ENCODE measurements around the gene ZCCHC9.

The ZCCHC9 gene

DNA sequence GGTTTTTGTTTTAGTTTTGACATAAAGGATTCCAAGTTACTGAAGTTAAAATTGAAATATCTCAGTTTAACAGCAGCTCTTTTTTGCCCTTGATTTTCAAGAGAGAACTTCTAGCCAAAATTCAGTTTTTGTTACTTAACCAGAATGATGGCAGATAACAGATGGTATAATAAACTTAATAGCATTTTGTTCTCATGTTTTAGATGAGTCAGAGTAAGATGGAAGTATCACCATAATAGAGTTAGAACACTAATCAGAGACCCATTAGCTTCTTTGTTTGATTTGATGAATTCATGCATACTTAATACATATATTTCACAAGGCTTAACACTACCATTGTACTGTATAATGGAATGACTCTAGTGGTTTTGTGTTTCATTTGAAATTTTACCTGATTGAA is 11.9 kb downstream of the ZCCHC9 start:
- H4K8ac ChIP-seq (ENCODE audit: low read depth, low read length) = no peak overlapping the region
- H2BK120ac ChIP-seq (ENCODE audit: low read depth, low read length) = no peak overlapping the region
- H3K4me1 ChIP-seq (ENCODE audit: control insufficient read depth in 2 of 2, insufficient read depth in 1 of 2, low read depth in 1 of 2, low read length in 2 of 2) = no peaks in the 10 kb centered on the region
- H3K79me1 ChIP-seq (ENCODE audit: low read depth, low read length) = no peaks in the 10 kb centered on the region
- no peak overlapping the region for H3K9ac ChIP-seq (ENCODE audit: low read depth, low read length, poor library complexity)
- H2AFZ ChIP-seq (ENCODE audit: low read length) = no peak overlapping the region
- no peak overlapping the region for H2AK5ac ChIP-seq (ENCODE audit: low read depth, low read length)
- H3K27me3 ChIP-seq (ENCODE audit: control insufficient read depth in 3 of 3, insufficient read depth in 3 of 3, low read depth in 1 of 3, low read length in 3 of 3) = no peaks in the 10 kb centered on the region
- H3K4me3 ChIP-seq (ENCODE audit: low read length in 2 of 2) = no peak overlapping the region
- no peak overlapping the region for H3K23ac ChIP-seq (ENCODE audit: low read depth, low read length, poor library complexity)
- H3K36me3 ChIP-seq (replicated peaks in 1 of 2; ENCODE audit: control insufficient read depth in 2 of 2, insufficient read depth in 2 of 2, low read length in 2 of 2) = peaks cover 6 to 62% of the 10 kb centered on the region in 2 donors
- no peak overlapping the region for H3K18ac ChIP-seq (ENCODE audit: low read length)
- no peak for DNase-seq (ENCODE audit: low spot score)
- no peak overlapping the region for H2BK5ac ChIP-seq (ENCODE audit: low read length)
- H2BK15ac ChIP-seq (ENCODE audit: low read length) = no peak overlapping the region
- no peak overlapping the region for H3K4ac ChIP-seq (ENCODE audit: low read length)
- H2BK12ac ChIP-seq (ENCODE audit: low read length) = no peak overlapping the region
- no peak overlapping the region for H4K91ac ChIP-seq (ENCODE audit: low read depth, low read length, poor library complexity)
- no peaks in the 10 kb centered on the region for H3K9me3 ChIP-seq (replicated peaks in 1 of 2; ENCODE audit: control insufficient read depth in 2 of 2, insufficient read depth in 1 of 2, low read depth in 1 of 2, low read length in 2 of 2)
- H3K4me2 ChIP-seq (ENCODE audit: insufficient read depth, low read length, poor library complexity, severe bottlenecking) = no peak overlapping the region
- H3K27ac ChIP-seq (replicated peaks; ENCODE audit: low read length) = no peak overlapping the region
- no peak overlapping the region for H3K14ac ChIP-seq (ENCODE audit: low read length)

DNA sequence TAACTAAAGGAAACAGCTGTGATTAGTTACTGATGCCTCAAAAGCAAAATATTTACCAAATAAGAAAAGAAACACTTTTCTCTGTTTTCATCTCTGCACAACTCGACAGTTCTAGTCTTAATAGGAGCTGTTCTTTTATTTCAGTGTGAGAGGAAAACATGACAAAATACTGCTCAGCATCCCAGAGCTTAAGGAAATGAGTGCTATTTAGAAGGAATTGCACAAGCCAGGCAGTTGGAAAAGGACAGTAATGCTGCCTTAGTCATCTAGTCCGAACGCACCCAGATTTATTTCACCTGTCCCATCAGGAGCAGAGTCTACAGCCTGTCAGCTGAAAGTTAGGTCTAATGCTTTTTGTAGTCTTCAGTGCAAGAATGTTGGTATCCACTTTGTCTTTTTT is 12.3 kb downstream of the ZCCHC9 start:
- no peak overlapping the region for H3K9ac ChIP-seq (ENCODE audit: low read depth, low read length, poor library complexity)
- WGBS, 2 donors (ENCODE audit: extremely low coverage in 2 of 2, insufficient read length in 2 of 2, insufficient replicate concordance in 1 of 2) = no CpG with 5 or more reads among the region's 3 CpGs
- no peak overlapping the region for H2BK5ac ChIP-seq (ENCODE audit: low read length)
- no peak overlapping the region for H2AFZ ChIP-seq (ENCODE audit: low read length)
- H2BK15ac ChIP-seq (ENCODE audit: low read length) = no peak overlapping the region
- no peak overlapping the region for H4K8ac ChIP-seq (ENCODE audit: low read depth, low read length)
- no peak overlapping the region for H3K27ac ChIP-seq (replicated peaks; ENCODE audit: low read length)
- no peak overlapping the region for H2BK120ac ChIP-seq (ENCODE audit: low read depth, low read length)
- H2BK12ac ChIP-seq (ENCODE audit: low read length) = no peak overlapping the region
- no peak overlapping the region for H2AK5ac ChIP-seq (ENCODE audit: low read depth, low read length)
- no peaks in the 10 kb centered on the region for H3K27me3 ChIP-seq (ENCODE audit: control insufficient read depth in 3 of 3, insufficient read depth in 3 of 3, low read depth in 1 of 3, low read length in 3 of 3)
- DNase-seq (ENCODE audit: low spot score) = no peak
- H3K18ac ChIP-seq (ENCODE audit: low read length) = no peak overlapping the region
- H3K9me3 ChIP-seq (replicated peaks in 1 of 2; ENCODE audit: control insufficient read depth in 2 of 2, insufficient read depth in 1 of 2, low read depth in 1 of 2, low read length in 2 of 2) = no peaks in the 10 kb centered on the region
- H3K4me2 ChIP-seq (ENCODE audit: insufficient read depth, low read length, poor library complexity, severe bottlenecking) = no peak overlapping the region
- H3K79me1 ChIP-seq (ENCODE audit: low read depth, low read length) = no peaks in the 10 kb centered on the region
- no peak overlapping the region for H3K23ac ChIP-seq (ENCODE audit: low read depth, low read length, poor library complexity)
- H4K91ac ChIP-seq (ENCODE audit: low read depth, low read length, poor library complexity) = no peak overlapping the region
- H3K4me3 ChIP-seq (ENCODE audit: low read length in 2 of 2) = no peak overlapping the region
- H3K36me3 ChIP-seq (replicated peaks in 1 of 2; ENCODE audit: control insufficient read depth in 2 of 2, insufficient read depth in 2 of 2, low read length in 2 of 2) = peaks cover 6 to 58% of the 10 kb centered on the region in 2 donors
- H3K14ac ChIP-seq (ENCODE audit: low read length) = no peak overlapping the region
- H3K4me1 ChIP-seq (ENCODE audit: control insufficient read depth in 2 of 2, insufficient read depth in 1 of 2, low read depth in 1 of 2, low read length in 2 of 2) = no peaks in the 10 kb centered on the region
- H3K4ac ChIP-seq (ENCODE audit: low read length) = no peak overlapping the region

DNA sequence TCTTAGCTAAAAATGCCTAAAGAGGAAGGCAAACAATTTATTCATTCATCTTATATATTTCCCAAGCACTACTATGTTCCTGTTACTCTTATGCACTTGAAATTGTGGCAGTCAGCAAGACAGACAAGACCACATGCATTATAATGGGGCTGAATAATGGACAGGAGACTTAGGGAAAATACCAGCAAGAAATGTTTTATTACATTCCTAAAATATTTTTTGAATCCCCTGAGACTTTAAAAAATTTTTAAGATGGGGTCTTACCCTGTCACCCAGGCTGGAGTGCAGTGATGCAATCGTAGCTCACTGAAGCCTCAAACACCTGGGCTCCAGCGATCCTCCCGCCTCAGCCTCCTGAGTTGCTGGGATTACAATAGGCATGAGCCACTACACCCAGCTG is 13.2 kb downstream of the ZCCHC9 start:
- no peaks in the 10 kb centered on the region for H3K4me1 ChIP-seq (ENCODE audit: control insufficient read depth in 2 of 2, insufficient read depth in 1 of 2, low read depth in 1 of 2, low read length in 2 of 2)
- H3K79me1 ChIP-seq (ENCODE audit: low read depth, low read length) = no peaks in the 10 kb centered on the region
- H3K18ac ChIP-seq (ENCODE audit: low read length) = no peak overlapping the region
- no peak overlapping the region for H3K4ac ChIP-seq (ENCODE audit: low read length)
- H2BK120ac ChIP-seq (ENCODE audit: low read depth, low read length) = no peak overlapping the region
- H3K4me2 ChIP-seq (ENCODE audit: insufficient read depth, low read length, poor library complexity, severe bottlenecking) = no peak overlapping the region
- no peak overlapping the region for H2BK12ac ChIP-seq (ENCODE audit: low read length)
- H3K9ac ChIP-seq (ENCODE audit: low read depth, low read length, poor library complexity) = no peak overlapping the region
- WGBS, 2 donors (ENCODE audit: extremely low coverage in 2 of 2, insufficient read length in 2 of 2, insufficient replicate concordance in 1 of 2) = no CpG with 5 or more reads among the region's 3 CpGs
- no peak overlapping the region for H2BK15ac ChIP-seq (ENCODE audit: low read length)
- no peaks in the 10 kb centered on the region for H3K9me3 ChIP-seq (replicated peaks in 1 of 2; ENCODE audit: control insufficient read depth in 2 of 2, insufficient read depth in 1 of 2, low read depth in 1 of 2, low read length in 2 of 2)
- no peak overlapping the region for H4K8ac ChIP-seq (ENCODE audit: low read depth, low read length)
- H2AFZ ChIP-seq (ENCODE audit: low read length) = no peak overlapping the region
- no peak overlapping the region for H3K14ac ChIP-seq (ENCODE audit: low read length)
- no peak overlapping the region for H3K27ac ChIP-seq (replicated peaks; ENCODE audit: low read length)
- no peak overlapping the region for H3K23ac ChIP-seq (ENCODE audit: low read depth, low read length, poor library complexity)
- H3K27me3 ChIP-seq (ENCODE audit: control insufficient read depth in 3 of 3, insufficient read depth in 3 of 3, low read depth in 1 of 3, low read length in 3 of 3) = no peaks in the 10 kb centered on the region
- no peak overlapping the region for H4K91ac ChIP-seq (ENCODE audit: low read depth, low read length, poor library complexity)
- H2AK5ac ChIP-seq (ENCODE audit: low read depth, low read length) = no peak overlapping the region
- H3K36me3 ChIP-seq (replicated peaks in 1 of 2; ENCODE audit: control insufficient read depth in 2 of 2, insufficient read depth in 2 of 2, low read length in 2 of 2) = peaks cover 3 to 50% of the 10 kb centered on the region in 2 donors
- DNase-seq (ENCODE audit: low spot score) = no peak
- H3K4me3 ChIP-seq (ENCODE audit: low read length in 2 of 2) = no peak overlapping the region
- H2BK5ac ChIP-seq (ENCODE audit: low read length) = no peak overlapping the region

DNA sequence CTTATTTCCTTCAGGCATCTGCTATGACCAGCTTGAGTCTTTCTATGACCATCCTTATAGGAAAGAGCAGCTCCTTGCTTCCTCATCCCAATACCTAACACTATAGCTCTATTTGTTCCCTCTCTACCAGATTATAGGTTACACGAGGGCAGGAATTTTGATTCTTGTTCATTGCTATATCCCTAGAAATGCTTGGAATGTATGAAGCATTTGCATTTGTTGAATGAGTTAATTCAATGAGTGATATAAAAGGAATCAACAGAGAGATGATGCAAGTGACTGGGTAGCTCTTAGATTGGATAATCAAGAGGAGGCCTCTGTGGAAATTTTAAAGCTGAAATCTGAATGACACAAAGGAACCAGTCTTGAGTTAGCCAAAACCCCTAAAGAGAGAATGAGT is 13.9 kb downstream of the ZCCHC9 start:
- Histone ChIP-seq H2BK12ac (ENCODE audit: low read length) (no peak overlapping the region), H3K27me3 (ENCODE audit: control insufficient read depth in 3 of 3, insufficient read depth in 3 of 3, low read depth in 1 of 3, low read length in 3 of 3) (no peaks in the 10 kb centered on the region), H3K14ac (ENCODE audit: low read length) (no peak overlapping the region), H3K9me3 (replicated peaks in 1 of 2; ENCODE audit: control insufficient read depth in 2 of 2, insufficient read depth in 1 of 2, low read depth in 1 of 2, low read length in 2 of 2) (no peaks in the 10 kb centered on the region), H2BK5ac (ENCODE audit: low read length) (no peak overlapping the region), H4K8ac (ENCODE audit: low read depth, low read length) (no peak overlapping the region), H4K91ac (ENCODE audit: low read depth, low read length, poor library complexity) (no peak overlapping the region), H3K27ac (replicated peaks; ENCODE audit: low read length) (no peak overlapping the region), H2AFZ (ENCODE audit: low read length) (no peak overlapping the region), H2BK120ac (ENCODE audit: low read depth, low read length) (no peak overlapping the region), H3K18ac (ENCODE audit: low read length) (no peak overlapping the region), H3K4ac (ENCODE audit: low read length) (no peak overlapping the region), H3K79me1 (ENCODE audit: low read depth, low read length) (no peaks in the 10 kb centered on the region), H2BK15ac (ENCODE audit: low read length) (no peak overlapping the region), H3K36me3 (replicated peaks in 1 of 2; ENCODE audit: control insufficient read depth in 2 of 2, insufficient read depth in 2 of 2, low read length in 2 of 2) (peaks cover 3 to 42% of the 10 kb centered on the region in 2 donors), H3K9ac (ENCODE audit: low read depth, low read length, poor library complexity) (no peak overlapping the region), H3K23ac (ENCODE audit: low read depth, low read length, poor library complexity) (no peak overlapping the region), H3K4me1 (ENCODE audit: control insufficient read depth in 2 of 2, insufficient read depth in 1 of 2, low read depth in 1 of 2, low read length in 2 of 2) (no peaks in the 10 kb centered on the region), H3K4me2 (ENCODE audit: insufficient read depth, low read length, poor library complexity, severe bottlenecking) (no peak overlapping the region), H2AK5ac (ENCODE audit: low read depth, low read length) (no peak overlapping the region), H3K4me3 (ENCODE audit: low read length in 2 of 2) (no peak overlapping the region)
- no peak for DNase-seq (ENCODE audit: low spot score)
- WGBS, 2 donors (ENCODE audit: extremely low coverage in 2 of 2, insufficient read length in 2 of 2, insufficient replicate concordance in 1 of 2) = no CpG with 5 or more reads among the region's 1 CpG

Measured in neuronal stem cell (in vitro differentiated cells).